Stimulated activated CD4-positive, alpha-beta T cell treated with anti-CD3 and anti-CD28 coated beads, Interleukin-15, amount 100 ng/mL, for 1 hour (primary cell): ENCODE results near the gene RBM14.
"Not testable (repeated sequence)": the region's sequence is repeated elsewhere in the genome, so short reads cannot be mapped to it uniquely, and the experiment has no call there.

ENCODE experiments used
- DNase-seq, 2 donors: peaks; one replicate each; pipeline ENCODE4 v3.0.0-alpha.2; 2020; ENCODE audit warnings: low read depth in 1 of 2, low spot score in 1 of 2

Gene RBM14

GRCh38 chr11:66632952-66633351 is 16.5 kb downstream of the RBM14 start:
- DNase-seq = no peak

- DNase-seq = no peak
Observed at GRCh38 chr11:66636411-66636810, 20.0 kb downstream of the RBM14 start.

GRCh38 chr11:66637557-66638176 is 21.2 kb downstream of the RBM14 start:
- no peak for DNase-seq

GRCh38 chr11:66638177-66639065 is 22.0 kb downstream of the RBM14 start, which contains the start of gene RBM4:
TSS of gene RBM4 (plus strand) at chr11:66638703. CDS start at chr11:66639712, 1,009 bp downstream.
- peak; percentile 79 to 91 for DNase-seq

- no peak for DNase-seq
Observed at GRCh38 chr11:66639066-66639813, 22.8 kb downstream of the RBM14 start.

- not testable (repeated sequence) for DNase-seq
Observed at GRCh38 chr11:66639814-66640340, 23.4 kb downstream of the RBM14 start.

- no peak for DNase-seq
Observed at GRCh38 chr11:66641834-66642233, 25.4 kb downstream of the RBM14 start.

- no peak for DNase-seq
Observed at GRCh38 chr11:66643745-66644437, 27.5 kb downstream of the RBM14 start.

- DNase-seq = no peak
Observed at GRCh38 chr11:66646828-66647227, 30.4 kb downstream of the RBM14 start.

GRCh38 chr11:66649903-66650302 is 33.5 kb downstream of the RBM14 start:
- no peak for DNase-seq

- no peak for DNase-seq
Observed at GRCh38 chr11:66651016-66651415, 34.6 kb downstream of the RBM14 start.

GRCh38 chr11:66652651-66653050 is 36.2 kb downstream of the RBM14 start:
- no peak for DNase-seq

GRCh38 chr11:66653123-66653522 is 36.7 kb downstream of the RBM14 start:
- DNase-seq = no peak

- no peak for DNase-seq
Observed at GRCh38 chr11:66659763-66660162, 43.3 kb downstream of the RBM14 start.

- no peak for DNase-seq
Observed at GRCh38 chr11:66663741-66664296, 47.4 kb downstream of the RBM14 start.

GRCh38 chr11:66665369-66665768 is 48.9 kb downstream of the RBM14 start:
- DNase-seq = no peak

- no peak for DNase-seq
Observed at GRCh38 chr11:66670816-66671215, 54.4 kb downstream of the RBM14 start.

- no peak for DNase-seq
Observed at GRCh38 chr11:66674964-66675602, 58.7 kb downstream of the RBM14 start.

GRCh38 chr11:66676282-66676919 is 60.0 kb downstream of the RBM14 start:
- no peak for DNase-seq
